ENCODE data around the gene HMCES.

The HMCES gene
- total RNA-seq: 11.2 to 36.4 (median 22.1) reads per million in 17 experiments

- peak; percentile 93 to 97 (median 94) for DNase-seq
Measured at GRCh38 chr3:129278439-129278965, at the start of gene HMCES. TSS of gene HMCES (plus strand) at chr3:129278870. CDS start at chr3:129279733, 863 bp downstream.

GRCh38 chr3:129228891-129229585, 49.6 kb upstream of the HMCES start:
- peak; percentile 46 to 67 (median 62) for DNase-seq

GRCh38 chr3:129230311-129231019, 48.2 kb upstream of the HMCES start:
- DNase-seq: peak; percentile 87 to 97 (median 92)

- DNase-seq: peak; percentile 2 to 47 (median 31)
Measured at GRCh38 chr3:129231331-129232119, 47.1 kb upstream of the HMCES start.

GRCh38 chr3:129233538-129233937, 45.1 kb upstream of the HMCES start:
- peak; percentile 94 to 99 (median 96) for DNase-seq

- no peak for DNase-seq
Measured at GRCh38 chr3:129234441-129234840, 44.2 kb upstream of the HMCES start.

- DNase-seq: peak; percentile 19 to 47 (median 41)
Measured at GRCh38 chr3:129235344-129235917, 43.2 kb upstream of the HMCES start.

GRCh38 chr3:129238945-129239705, 39.5 kb upstream of the HMCES start:
- peak; percentile 77 to 94 (median 88) for DNase-seq

- peak; percentile 17 to 58 (median 52) for DNase-seq
Measured at GRCh38 chr3:129239991-129240390, 38.7 kb upstream of the HMCES start.

GRCh38 chr3:129240436-129240835, 38.2 kb upstream of the HMCES start:
- DNase-seq: peak; percentile 46 to 77 (median 74)

- peak in 1 of 4 experiments; percentile 8 for DNase-seq
Measured at GRCh38 chr3:129245141-129245540, 33.5 kb upstream of the HMCES start.

GRCh38 chr3:129245641-129246306, 32.9 kb upstream of the HMCES start:
- DNase-seq: peak; percentile 94 to 97 (median 96)

- DNase-seq: no peak
Measured at GRCh38 chr3:129246636-129247035, 32.0 kb upstream of the HMCES start.

GRCh38 chr3:129248286-129248979, 30.2 kb upstream of the HMCES start:
- peak in 2 of 4 experiments; percentile 20 to 45 for DNase-seq

- DNase-seq: peak; percentile 95 to 98 (median 96)
Measured at GRCh38 chr3:129249284-129250065, 29.2 kb upstream of the HMCES start, which contains the start of gene COPG1. TSS of gene COPG1 (plus strand) at chr3:129249606. CDS start at chr3:129249710, 104 bp downstream.

- peak; percentile 39 to 75 (median 62) for DNase-seq
Measured at GRCh38 chr3:129252748-129253147, 25.9 kb upstream of the HMCES start.

- DNase-seq: no peak
Measured at GRCh38 chr3:129254536-129255230, 24.0 kb upstream of the HMCES start.

- DNase-seq: no peak
Measured at GRCh38 chr3:129256270-129256669, 22.4 kb upstream of the HMCES start.

GRCh38 chr3:129257609-129258008, 21.1 kb upstream of the HMCES start:
- no peak for DNase-seq

Measured in suppressor macrophage (primary cell).